ENCODE measurements around the gene COL1A2. TPM values are rescaled to one million over a fixed set of nuclear protein-coding genes. Genes with fewer than 3 reads are reported as not detected.

COL1A2 gene
- total and polyA plus RNA-seq, 2 donors (not counting 1 experiment from before 2014, with no cell fraction given), result 2,400 to 3,638 TPM

GRCh38 chr7:94360926-94361325 lies 33.8 kb upstream of the COL1A2 start:
- TF ChIP-seq CTCF (conservative IDR thresholded peaks at IDR 0.05 in 1 of 2, IDR thresholded peaks at IDR 0.05 in 1 of 2; ENCODE audit: low read depth in 1 of 2, low read length in 2 of 2) (no peak), EZH2 (IDR thresholded peaks at IDR 0.05; ENCODE audit: low read length, missing control alignments) (no peak)
- Histone ChIP-seq H3K4me3 (replicated peaks in 1 of 4; ENCODE audit: control extremely low read depth in 1 of 4, insufficient read depth in 1 of 4, low read depth in 3 of 4, low read length in 4 of 4) (no peak overlapping the region), H3K9me3 (ENCODE audit: control insufficient read depth, insufficient read depth, low read depth, low read length) (no peaks in the 10 kb centered on the region), H3K9ac (ENCODE audit: insufficient read depth, low read length) (no peak overlapping the region), H3K27ac (ENCODE audit: insufficient read depth, low read length) (no peak overlapping the region), H3K4me1 (ENCODE audit: control insufficient read depth, extremely low read depth, insufficient read depth, low read length) (no peaks in the 10 kb centered on the region), H3K79me2 (ENCODE audit: control insufficient read depth, insufficient read depth, low read length) (no peaks in the 10 kb centered on the region), H3K27me3 (ENCODE audit: control insufficient read depth, insufficient read depth, low read length) (no peaks in the 10 kb centered on the region), H2AFZ (ENCODE audit: low read length) (no peak overlapping the region), H3K36me3 (ENCODE audit: control insufficient read depth, insufficient read depth, low read length) (no peaks in the 10 kb centered on the region), H3K4me2 (ENCODE audit: extremely low read depth, insufficient read depth, low read length) (no peak overlapping the region), H4K20me1 (ENCODE audit: control insufficient read depth, extremely low read depth, insufficient read depth, low read length) (no peaks in the 10 kb centered on the region)
- no peak for DNase-seq (ENCODE audit: low read depth in 2 of 2)

DNA sequence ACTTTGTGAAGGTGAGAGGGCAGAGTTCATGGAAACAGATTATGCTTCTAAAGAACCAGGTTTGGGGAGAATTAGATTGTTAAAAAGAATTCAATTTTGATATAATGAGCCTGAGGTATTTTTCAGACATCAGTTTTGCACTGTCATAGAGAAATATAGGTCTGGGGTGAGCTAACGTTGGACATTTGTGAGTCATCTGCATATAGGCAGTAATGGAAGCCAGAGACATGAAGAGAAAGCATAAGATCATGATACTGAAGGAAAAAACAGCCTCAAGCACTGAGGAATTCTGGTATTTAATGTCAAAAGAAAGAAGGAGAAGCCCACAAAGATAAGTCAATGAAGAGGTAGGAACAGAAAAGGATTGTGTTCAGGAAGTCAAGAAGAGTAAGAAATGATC lies 32.4 kb upstream of the COL1A2 start:
- no peaks in the 10 kb centered on the region for H4K20me1 ChIP-seq (ENCODE audit: control insufficient read depth, extremely low read depth, insufficient read depth, low read length)
- no peak overlapping the region for H2AFZ ChIP-seq (ENCODE audit: low read length)
- DNase-seq (ENCODE audit: low read depth in 2 of 2), result no peak

GRCh38 chr7:94364816-94365215 lies 29.9 kb upstream of the COL1A2 start:
- no peaks in the 10 kb centered on the region for H3K79me2 ChIP-seq (ENCODE audit: control insufficient read depth, insufficient read depth, low read length)
- H3K9ac ChIP-seq (ENCODE audit: insufficient read depth, low read length), result no peak overlapping the region
- H3K27ac ChIP-seq (ENCODE audit: insufficient read depth, low read length), result no peak overlapping the region

More for the DNA sequence above, 32.4 kb upstream of the COL1A2 start:
- Histone ChIP-seq H3K4me3 (replicated peaks in 1 of 4; ENCODE audit: control extremely low read depth in 1 of 4, insufficient read depth in 1 of 4, low read depth in 3 of 4, low read length in 4 of 4) (no peak overlapping the region), H3K9me3 (ENCODE audit: control insufficient read depth, insufficient read depth, low read depth, low read length) (no peaks in the 10 kb centered on the region), H3K4me2 (ENCODE audit: extremely low read depth, insufficient read depth, low read length) (no peak overlapping the region), H3K79me2 (ENCODE audit: control insufficient read depth, insufficient read depth, low read length) (no peaks in the 10 kb centered on the region), H3K4me1 (ENCODE audit: control insufficient read depth, extremely low read depth, insufficient read depth, low read length) (no peaks in the 10 kb centered on the region), H3K9ac (ENCODE audit: insufficient read depth, low read length) (no peak overlapping the region), H3K27ac (ENCODE audit: insufficient read depth, low read length) (no peak overlapping the region), H3K27me3 (ENCODE audit: control insufficient read depth, insufficient read depth, low read length) (no peaks in the 10 kb centered on the region), H3K36me3 (ENCODE audit: control insufficient read depth, insufficient read depth, low read length) (no peaks in the 10 kb centered on the region)
- TF ChIP-seq EZH2 (IDR thresholded peaks at IDR 0.05; ENCODE audit: low read length, missing control alignments), result no peak
- no peak for TF ChIP-seq CTCF (conservative IDR thresholded peaks at IDR 0.05 in 1 of 2, IDR thresholded peaks at IDR 0.05 in 1 of 2; ENCODE audit: low read depth in 1 of 2, low read length in 2 of 2)

More at GRCh38 chr7:94364816-94365215, 29.9 kb upstream of the COL1A2 start:
- H3K4me1 ChIP-seq (ENCODE audit: control insufficient read depth, extremely low read depth, insufficient read depth, low read length), result peaks cover 3% of the 10 kb centered on the region
- no peak overlapping the region for H3K4me3 ChIP-seq (replicated peaks in 1 of 4; ENCODE audit: control extremely low read depth in 1 of 4, insufficient read depth in 1 of 4, low read depth in 3 of 4, low read length in 4 of 4)
- H2AFZ ChIP-seq (ENCODE audit: low read length), result peak overlapping the region; percentile 8
- no peaks in the 10 kb centered on the region for H4K20me1 ChIP-seq (ENCODE audit: control insufficient read depth, extremely low read depth, insufficient read depth, low read length)
- no peak overlapping the region for H3K4me2 ChIP-seq (ENCODE audit: extremely low read depth, insufficient read depth, low read length)
- DNase-seq (ENCODE audit: low read depth in 2 of 2), result no peak
- no peaks in the 10 kb centered on the region for H3K9me3 ChIP-seq (ENCODE audit: control insufficient read depth, insufficient read depth, low read depth, low read length)
- no peaks in the 10 kb centered on the region for H3K27me3 ChIP-seq (ENCODE audit: control insufficient read depth, insufficient read depth, low read length)
- no peaks in the 10 kb centered on the region for H3K36me3 ChIP-seq (ENCODE audit: control insufficient read depth, insufficient read depth, low read length)
- TF ChIP-seq EZH2 (IDR thresholded peaks at IDR 0.05; ENCODE audit: low read length, missing control alignments) (no peak), CTCF (conservative IDR thresholded peaks at IDR 0.05 in 1 of 2, IDR thresholded peaks at IDR 0.05 in 1 of 2; ENCODE audit: low read depth in 1 of 2, low read length in 2 of 2) (no peak)

Data from fibroblast of lung (primary cell).